ENCODE data around the gene ING3.

The ING3 gene

GRCh38 chr7:120950539-120951308, at the start of gene ING3:
TSS of gene ING3 (plus strand) at chr7:120950777. CDS start at chr7:120950897, 120 bp downstream.
- peak; percentile 97 for DNase-seq

GRCh38 chr7:120915314-120916105, 35.1 kb upstream of the ING3 start:
- DNase-seq = no peak

- DNase-seq = no peak
These were observed 34.5 kb upstream of the ING3 start for GRCh38 chr7:120916121-120916520.

- DNase-seq = no peak
These were observed 34.0 kb upstream of the ING3 start for GRCh38 chr7:120916538-120916937.

- DNase-seq = no peak
These were observed 31.1 kb upstream of the ING3 start for GRCh38 chr7:120919466-120919865.

- no peak for DNase-seq
These were observed 30.5 kb upstream of the ING3 start for GRCh38 chr7:120920034-120920433.

- no peak for DNase-seq
These were observed 29.8 kb upstream of the ING3 start for GRCh38 chr7:120920591-120921274.

- no peak for DNase-seq
These were observed 25.7 kb upstream of the ING3 start for GRCh38 chr7:120924837-120925236.

- DNase-seq = no peak
These were observed 25.2 kb upstream of the ING3 start for GRCh38 chr7:120925392-120925791.

- DNase-seq = no peak
These were observed 23.6 kb upstream of the ING3 start for GRCh38 chr7:120926943-120927346.

GRCh38 chr7:120927454-120928103, 23.0 kb upstream of the ING3 start:
- no peak for DNase-seq

- no peak for DNase-seq
These were observed 19.3 kb upstream of the ING3 start for GRCh38 chr7:120931243-120931642.

- peak; percentile 26 for DNase-seq
These were observed 17.1 kb upstream of the ING3 start for GRCh38 chr7:120933475-120933874.

- no peak for DNase-seq
These were observed 11.2 kb upstream of the ING3 start for GRCh38 chr7:120939345-120939744.

- DNase-seq = no peak
These were observed 9.5 kb upstream of the ING3 start for GRCh38 chr7:120941064-120941463.

- DNase-seq = no peak
These were observed 8.7 kb upstream of the ING3 start for GRCh38 chr7:120941856-120942255.

GRCh38 chr7:120942861-120943260, 7.7 kb upstream of the ING3 start:
- DNase-seq = no peak

GRCh38 chr7:120944826-120945562, 5.6 kb upstream of the ING3 start:
- DNase-seq = no peak

- DNase-seq = no peak
These were observed 2.6 kb upstream of the ING3 start for GRCh38 chr7:120947980-120948379.

GRCh38 chr7:120949393-120949911, 1.1 kb upstream of the ING3 start:
- DNase-seq = no peak

GRCh38 chr7:120949998-120950538, 509 bp upstream of the ING3 start:
- DNase-seq = no peak

GRCh38 chr7:120951309-120951699, 727 bp downstream of the ING3 start:
- DNase-seq = no peak
